Activated T-helper 1 cell treated with Interleukin-2 at 50 U/mL for 16 hours (primary cell): ENCODE measurements around the gene MSRB1.
"Not testable (repeated sequence)": the region's sequence is repeated elsewhere in the genome, so short reads cannot be mapped to it uniquely, and the experiment has no call there.

Source experiments
- DNase-seq: peaks from one replicate; pipeline ENCODE4 v3.0.0-alpha.2; 2020; ENCODE audit warnings: low read depth

MSRB1 gene

DNA sequence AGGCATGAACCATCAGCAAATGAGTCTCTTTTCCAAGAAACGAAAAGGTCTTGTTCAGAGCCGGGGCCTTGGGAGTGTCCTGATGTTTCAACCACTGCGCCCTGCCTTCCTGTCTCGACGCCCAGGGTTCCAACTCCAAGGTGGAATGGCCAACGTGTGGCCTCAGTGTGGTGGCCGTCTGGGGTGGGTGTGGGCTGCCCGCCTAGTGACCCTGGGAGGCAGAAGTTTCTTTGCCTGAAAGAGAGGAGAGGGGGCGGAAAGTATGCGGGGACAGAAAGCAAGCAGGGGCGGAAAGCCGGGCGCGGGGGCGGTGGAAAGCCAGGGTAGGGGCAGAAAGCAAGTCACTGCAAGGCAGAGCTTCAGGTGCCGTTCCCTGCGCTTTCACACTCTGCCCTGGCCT lies 4.1 kb downstream of the MSRB1 start:
- DNase-seq, result no peak

DNA sequence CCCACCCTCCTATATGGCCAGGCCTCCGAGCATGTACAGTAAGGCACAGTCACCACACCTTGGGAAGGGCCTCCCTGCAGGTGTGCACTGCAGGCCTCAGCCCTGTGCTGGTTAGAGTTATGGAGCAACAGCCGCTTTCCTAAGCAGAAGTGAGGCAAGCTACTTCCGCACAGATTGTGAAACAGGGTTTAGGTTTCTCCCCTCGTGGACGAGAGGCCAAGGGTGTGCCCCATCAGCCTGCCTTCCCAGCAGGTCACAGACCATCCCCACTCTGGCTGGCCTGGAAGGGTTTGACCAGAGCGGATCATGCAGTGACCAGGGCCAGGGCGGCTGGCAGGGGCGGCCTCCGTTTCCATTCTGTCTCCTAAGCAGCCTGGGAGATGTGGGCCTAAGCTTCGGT lies 4.7 kb downstream of the MSRB1 start:
- no peak for DNase-seq

DNA sequence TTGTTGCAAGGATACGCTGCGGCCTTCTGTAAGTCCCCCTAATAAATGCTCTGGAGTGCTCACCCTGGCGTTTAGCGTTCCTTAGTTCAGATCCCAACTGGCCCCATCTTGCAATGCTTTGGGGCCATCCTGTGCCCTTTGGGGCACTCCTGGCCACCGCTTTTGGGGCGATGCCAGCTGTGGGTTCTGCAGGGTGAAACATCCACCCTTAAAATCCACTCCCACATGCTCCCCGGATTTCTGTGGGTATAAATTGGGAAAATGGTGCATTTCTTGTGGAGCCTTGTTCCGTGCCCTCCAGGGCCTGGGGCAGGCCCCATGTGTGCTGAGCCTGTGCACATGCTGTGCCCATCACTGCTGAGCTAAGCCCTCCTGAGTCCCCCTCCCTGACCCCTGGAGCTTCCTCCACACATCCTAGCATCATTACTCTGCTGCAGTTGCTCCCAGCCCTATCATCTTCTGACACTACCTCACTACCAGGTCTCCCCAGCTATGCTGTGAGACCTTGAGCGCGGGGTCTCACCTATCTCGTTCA lies 6.0 kb downstream of the MSRB1 start:
- DNase-seq, result no peak

DNA sequence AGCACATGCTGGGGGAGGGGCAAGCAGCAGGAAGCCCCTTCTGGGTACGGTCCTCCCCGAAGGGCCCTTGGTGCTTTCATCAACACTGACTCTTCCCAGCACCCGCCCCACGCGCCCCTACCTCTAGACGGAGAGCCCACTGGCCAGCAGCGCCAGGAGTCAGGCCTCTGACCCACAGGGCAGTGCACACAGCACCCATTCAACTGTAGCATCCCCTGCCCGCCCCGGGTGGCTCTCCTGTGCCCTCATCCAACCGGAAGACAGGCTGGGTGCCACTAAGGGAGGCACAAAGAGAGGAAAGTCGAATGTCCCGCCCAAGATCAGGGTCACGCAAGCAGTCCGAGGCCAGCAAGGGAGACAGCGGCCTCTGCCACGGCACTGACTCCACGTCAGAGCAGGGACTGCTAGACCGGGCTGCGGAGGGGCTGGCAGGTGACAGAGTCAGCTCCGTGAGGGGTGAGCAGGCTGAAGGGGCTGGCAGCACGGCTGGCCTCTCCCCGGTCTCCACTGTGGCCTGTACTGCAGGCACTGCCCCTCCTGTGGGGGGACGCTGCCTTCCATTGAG lies 9.8 kb downstream of the MSRB1 start:
- DNase-seq, result no peak

DNA sequence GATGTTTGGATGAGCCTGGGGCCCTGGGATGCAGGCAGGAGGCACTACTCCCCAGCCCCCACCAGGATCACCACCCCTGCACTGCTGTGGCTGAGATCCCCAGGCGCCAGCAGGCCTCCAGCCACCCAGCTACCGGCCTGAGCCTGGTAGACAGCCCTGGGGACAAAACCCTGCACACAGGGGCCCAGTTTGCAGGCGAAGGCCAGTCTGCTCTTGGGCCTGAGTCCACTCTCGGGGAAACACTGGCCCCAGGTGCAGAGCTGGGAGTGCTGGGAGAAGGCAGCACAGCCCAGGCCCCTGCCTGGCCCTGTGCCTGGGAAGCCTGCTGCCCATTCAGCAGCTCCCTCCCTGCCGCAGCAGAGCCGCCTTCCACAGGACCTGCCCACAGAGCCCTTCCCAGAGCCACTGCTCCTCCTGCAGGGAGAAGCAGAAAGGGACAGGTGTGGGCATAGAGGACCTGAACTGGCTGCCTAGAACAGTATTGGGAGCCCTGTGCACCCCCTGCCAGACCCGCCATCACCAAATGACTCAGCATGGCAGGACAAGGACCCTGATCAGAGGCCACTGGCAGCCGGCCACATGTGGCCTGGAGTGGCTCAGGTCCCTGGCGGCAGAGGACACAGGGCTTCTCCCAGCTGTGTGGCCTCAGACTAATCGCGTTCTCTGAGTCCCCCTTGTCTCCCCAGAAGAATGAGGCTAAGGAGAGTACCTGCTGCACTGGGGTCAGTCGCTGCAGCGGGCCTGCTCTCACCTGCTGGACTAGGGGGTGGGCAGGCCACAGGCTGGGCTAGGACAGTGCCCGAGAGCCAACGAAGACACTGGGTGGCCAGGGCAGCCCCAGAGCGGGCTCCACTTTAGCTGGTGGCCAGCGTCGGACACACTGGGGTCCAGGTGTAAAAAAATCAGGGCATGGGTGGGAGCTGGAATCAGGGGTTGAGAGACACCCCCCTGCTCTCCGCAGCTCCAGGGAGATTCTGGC lies 10.7 kb downstream of the MSRB1 start:
- DNase-seq, result no peak

DNA sequence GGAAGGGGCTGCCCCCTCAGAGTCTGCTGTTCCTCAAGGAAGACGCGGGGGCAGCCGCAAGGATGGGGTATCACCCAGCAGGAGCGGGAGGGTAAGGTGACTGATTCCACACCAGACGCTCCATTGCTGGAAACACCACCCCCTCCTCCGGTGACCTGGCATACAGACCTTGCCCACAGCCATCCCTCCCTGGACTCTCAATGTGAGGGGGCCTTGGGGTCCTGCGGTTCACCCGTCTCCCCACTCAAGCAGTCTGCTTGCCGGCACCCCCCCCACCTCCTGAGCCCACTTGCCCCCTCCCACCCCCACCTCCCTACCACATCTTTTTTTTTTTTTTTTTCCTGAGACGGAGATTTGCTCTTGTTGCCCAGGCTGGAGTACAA lies 12.7 kb downstream of the MSRB1 start:
- DNase-seq, result no peak

DNA sequence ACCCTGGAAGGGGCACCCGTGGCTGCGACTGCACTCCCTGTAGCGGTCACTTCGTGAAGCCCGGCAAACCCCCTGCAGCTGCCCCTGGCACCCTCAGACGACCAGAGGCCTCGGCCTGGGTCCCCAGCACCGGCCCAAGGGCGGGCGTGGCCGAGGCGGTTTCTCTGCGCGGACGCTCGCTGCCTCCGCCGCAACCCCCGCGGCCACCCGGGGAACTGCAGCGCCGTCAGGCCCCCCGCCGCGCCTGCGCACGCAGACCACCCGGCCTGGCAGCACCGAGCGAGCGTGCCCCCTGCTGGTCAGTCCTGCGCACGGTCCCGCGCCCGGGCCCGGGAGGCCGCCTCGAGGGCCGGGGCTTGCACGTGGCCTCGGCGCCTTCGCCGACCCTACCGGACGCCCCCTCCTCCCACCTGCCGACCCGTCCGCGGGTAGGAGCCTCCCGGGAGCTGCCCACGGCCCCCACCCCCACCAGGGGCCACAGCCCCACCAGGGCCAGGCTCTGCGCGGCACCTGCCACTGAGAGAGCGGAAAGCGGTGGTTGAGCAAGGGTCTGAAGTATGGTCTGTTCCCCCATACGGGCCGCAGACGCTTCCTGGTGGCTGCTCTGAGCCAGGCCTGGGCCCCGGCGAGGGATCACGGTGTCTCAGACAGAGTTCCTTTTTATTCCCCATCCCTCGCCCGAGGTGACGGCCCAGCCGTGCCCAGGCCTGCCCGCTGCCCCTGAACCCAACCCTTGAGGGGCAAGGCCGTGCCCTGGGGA lies 13.2 kb downstream of the MSRB1 start:
- DNase-seq, result peak; percentile 92

DNA sequence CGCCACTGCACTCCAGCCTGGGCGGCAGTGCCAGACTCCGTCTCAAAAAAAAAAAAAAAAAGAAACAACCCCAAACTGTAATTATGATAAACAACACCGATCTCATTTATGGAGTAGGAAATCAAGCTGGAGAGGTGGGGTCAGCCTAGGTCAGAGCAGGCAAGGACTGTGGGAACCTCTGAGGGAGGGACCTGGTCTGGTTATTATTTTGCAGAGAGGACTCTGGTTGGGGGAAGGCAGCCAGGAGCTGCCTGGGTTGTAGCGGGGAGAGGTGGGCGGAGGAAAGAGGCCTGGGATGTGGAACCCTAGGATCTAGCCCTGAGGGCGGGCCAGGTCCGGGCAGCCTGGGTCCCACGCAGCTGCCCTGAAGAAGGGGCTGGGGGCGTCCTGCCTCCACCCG lies 13.9 kb downstream of the MSRB1 start:
- no peak for DNase-seq

DNA sequence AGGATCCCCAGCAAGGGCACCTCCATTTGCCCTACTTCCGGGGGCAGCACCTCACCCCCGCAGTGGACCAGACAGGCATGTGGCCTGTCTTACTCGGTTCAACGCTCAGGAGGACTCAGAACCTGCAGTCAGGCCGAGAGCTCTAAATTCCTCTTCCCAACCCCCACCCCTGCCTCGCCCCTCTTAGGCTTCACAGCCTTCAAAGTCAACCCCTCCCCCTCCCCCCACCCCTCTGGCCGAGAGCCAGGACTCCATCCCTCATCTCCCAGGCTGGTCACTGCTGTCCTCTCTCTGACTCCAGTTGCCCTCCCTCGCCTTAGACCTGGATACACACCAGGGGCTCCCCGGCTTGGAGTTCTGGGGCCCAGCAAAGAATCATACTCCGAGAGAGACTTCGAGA lies 16.7 kb downstream of the MSRB1 start:
- no peak for DNase-seq

DNA sequence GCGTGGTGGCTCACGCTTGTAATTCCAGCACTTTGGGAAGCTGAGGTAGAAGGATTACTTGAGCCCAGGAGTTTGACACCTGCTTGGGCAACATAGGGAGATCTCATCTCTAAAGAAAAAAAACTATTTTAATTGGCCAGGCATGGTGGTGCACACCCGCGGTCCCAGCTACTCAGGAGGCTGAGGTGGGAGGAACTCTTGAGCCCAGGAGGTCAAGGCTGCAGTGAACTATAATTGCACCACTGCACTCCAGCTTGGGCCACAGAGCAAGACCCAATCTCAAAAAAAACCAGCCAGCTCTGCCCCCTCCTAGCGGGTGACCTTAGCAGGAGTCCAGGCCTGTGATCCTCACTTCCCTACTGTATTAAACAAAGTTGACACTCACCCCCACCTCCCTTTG lies 18.9 kb downstream of the MSRB1 start:
- no peak for DNase-seq

DNA sequence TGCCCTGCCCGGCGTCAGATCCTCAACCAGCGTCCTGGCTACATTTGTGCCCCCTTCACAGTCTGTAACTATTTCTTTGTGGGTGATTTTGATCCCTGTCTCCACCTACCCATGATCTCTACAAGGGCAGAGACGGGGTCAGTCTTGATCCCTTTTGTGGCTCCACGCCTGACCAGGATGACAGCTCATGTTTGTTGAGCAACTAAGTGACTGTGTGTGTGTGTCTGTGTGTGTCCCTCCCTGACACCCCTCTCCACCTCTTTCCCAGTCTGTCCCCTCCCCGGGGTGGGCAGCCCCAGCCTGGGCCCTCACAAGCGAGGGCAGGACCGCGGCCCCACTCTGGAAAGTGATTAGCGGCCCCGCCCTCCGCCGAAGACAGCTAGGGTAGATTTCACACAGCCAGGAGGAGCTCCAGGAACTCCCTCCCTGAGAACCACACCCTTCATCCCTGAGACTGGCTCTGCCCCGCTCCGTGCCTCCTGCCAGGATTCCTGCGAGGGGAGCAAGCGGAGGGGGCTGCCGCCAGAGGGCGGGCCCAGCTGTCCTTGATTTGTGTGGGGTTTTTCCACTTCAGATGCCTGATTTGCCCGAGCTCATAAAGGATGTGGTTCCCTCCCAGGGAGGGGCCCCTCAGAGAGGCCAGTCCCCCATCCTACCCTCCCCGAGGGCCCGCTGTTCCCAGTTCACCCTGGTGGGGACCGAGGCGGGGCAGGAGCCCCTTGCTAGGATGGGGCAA lies 19.5 kb downstream of the MSRB1 start:
- no peak for DNase-seq

DNA sequence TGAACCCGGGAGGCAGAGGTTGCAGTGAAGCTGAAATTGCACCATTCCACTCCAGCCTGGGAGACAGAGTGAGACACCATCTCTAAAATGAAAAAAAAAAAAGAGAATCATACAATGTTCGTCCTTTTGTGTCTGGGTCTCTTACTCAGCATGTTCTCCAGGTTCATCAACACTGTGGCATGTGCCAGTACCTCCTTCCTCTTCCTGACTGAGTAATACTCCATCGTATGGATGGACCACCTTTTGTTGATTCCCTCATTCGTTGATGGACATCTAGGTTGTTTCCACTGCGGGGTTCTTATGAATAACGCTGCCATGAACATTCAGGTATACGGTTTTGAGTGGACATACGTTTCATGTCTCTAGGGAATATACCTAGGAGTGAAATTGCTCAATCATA lies 20.6 kb downstream of the MSRB1 start:
- DNase-seq, result no peak

DNA sequence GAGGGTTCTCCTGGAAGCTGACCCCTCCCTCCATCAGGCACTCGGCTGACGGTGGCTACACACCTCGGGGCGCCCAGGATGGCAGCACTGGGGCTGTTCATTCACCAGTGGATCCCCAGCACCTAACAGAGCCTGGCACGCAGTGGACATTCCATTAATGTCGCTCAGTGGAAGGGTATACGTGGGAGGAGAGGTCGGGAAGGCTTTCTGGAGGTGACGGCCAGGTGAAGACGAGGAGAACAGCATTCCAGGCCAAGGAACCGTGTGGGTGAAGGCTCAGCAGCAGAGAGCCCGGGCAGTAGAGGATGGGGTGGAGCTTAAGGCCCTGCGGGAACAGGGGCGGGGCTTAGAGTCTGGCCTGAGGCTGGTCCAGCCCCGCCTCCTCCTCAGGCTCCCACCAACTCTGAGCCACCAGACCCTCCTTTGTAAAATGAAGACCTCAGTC lies 22.2 kb downstream of the MSRB1 start:
- DNase-seq, result no peak

DNA sequence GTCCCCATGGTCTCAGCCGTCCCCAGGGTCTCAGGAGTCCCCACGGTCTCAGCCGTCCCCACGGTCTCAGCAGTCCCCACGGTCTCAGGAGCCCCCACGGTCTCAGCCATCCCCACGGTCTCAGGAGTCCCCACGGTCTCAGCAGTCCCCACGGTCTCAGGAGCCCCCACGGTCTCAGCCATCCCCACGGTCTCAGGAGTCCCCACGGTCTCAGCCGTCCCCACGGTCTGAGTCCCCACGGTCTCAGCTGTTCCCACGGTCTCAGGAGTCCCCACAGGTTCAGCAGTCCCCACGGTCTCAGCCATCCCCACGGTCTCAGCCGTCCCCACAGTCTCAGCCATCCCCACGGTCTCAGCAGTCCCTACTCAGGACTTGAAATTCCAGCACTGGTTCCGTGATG lies 22.9 kb downstream of the MSRB1 start:
- not testable (repeated sequence) for DNase-seq

DNA sequence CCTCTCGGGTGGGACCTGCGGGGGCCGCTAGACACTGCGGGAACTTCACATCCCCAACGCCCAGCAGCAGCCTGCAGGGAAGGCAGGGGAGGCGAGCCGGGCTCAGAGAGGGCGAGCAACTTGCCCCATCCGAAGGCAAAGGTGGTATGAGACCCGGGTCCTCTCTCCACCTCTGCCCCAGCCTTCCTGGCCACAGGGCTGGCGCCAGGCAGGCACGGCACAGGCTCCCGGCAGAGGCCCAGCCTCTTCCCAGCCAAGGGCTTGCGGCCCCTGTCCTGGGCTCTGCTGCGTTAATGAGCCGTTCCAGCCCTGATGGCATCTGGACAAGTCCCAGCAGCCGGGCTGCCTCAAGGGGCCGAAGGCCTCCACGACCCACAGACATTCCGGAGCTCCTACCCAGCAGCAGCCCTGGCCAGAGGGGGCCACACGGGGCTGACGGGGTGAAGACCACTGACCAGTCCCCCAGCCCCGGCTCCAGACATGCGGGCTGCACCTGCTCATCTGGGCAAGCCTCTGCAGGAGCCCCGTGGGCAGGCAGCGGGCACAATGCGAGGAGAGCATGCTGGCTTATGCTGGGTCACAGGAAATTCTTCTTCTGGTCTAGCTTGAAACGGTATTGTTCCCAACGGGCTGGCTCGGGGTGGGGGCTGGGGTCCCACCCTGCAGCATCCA lies 23.5 kb downstream of the MSRB1 start:
- no peak for DNase-seq

DNA sequence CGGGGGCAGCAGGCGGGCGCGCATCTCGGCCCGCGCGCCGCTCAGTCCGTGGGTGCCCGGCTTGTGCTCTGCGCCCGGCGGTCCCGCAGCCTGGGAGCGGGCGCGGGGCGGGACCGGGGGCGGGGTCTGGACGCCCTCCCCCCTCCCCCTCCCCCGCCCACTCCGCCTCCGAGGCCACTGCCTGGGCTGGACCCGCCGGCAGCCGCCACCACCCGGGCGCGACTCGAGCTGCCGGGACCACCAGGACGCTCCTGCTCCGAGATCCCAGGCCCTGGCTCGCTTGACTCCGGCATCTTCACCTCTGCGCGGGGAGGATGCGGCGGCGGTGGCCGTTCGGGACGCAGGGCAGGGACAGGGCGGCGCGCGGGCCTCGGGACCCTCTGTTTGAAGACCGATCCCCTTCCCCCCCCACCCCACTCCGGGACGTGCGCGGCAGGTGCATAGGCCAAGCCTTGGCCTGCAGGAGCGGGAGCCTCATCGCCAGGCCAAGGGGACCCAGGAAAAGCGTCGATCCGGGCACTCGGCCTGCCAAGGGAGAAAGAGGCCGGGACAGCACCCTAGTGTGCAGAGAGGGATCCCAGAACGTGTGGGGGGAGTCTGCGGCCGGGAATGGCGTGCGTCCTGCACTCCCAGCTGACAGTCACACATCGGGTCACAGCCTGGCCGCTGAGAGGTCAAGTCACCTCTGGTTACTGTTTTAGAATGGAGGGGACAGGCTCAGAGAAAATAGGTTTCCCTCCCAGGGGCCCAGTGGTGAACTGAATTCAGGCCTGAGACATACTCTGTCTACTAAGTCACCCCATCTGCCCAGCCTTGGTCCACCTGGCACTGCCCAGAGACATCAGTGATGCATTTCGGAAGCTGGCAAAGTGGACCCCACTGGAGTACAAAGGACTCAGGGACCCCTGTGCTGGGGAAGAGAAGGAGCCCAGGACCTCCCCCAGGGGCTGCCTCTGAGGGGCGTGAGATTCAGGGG lies 24.4 kb downstream of the MSRB1 start, which contains the start of gene HS3ST6:
HS3ST6 (minus strand) TSS at position 65 of the 976 bp plus-strand sequence. CDS start 92 bp downstream, outside the sequence.
- no peak for DNase-seq

DNA sequence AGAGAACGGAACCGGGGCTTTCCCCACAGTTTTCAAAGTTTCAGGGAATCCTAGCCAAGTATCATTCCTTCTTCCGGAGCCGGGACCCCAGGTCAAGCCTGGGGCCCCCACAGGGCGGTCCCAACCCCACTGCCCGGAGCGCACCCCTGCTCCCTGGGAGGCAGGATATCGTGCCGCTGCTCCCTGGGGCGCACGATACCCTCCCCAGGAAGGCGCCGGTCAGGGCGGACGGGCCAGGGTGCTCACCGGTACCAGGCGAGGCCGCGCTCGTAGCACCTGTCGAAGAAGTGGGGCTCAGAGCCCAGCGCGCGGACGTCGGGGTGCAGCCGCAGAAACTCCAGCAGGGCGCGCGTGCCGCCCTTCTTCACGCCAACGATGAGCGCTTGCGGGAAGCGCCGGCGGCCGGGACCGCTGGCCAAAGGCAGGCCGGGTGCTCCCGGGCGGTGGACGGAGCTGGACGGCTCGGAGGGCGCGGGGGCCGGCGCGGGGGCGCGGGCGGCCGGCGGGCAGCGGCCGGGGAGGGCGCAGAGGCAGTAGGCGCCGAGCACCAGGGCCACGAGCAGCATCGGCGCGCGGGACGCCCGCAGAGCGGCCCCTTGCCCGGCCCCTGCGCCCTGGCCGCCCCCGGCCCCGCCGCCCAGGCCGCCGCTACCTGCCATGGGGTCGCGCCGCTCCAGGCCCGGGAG lies 25.2 kb downstream of the MSRB1 start:
- DNase-seq, result no peak

DNA sequence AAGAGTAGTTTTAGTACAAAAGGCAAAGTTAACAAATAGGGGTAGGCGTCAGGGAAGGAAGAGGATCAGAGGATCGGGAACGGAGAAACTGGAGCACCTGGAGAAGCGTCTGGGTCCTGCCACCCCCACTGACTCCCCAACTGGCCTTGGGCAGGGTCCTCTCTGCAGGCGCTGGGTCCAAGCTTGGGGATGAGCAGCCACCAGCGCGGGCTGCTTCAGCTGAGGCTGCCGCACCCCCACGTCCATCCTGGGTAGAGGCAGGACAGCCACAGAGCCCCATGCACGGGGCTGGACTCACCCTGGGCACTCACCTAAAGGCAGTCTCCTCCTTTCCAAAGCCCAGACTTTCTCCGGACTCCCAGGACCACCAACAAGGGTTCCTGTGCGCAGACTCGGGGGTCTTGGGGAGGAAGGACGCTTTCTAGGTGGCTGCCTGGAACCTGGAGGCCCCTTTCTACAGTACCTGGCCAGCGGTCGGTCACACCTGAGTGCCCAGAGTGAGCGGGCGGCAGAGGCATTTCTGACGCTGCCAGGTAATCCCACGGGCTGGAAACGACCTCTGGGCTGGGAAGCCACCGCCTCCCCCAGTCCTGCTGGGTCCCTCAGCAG lies 25.8 kb downstream of the MSRB1 start:
- DNase-seq, result no peak

DNA sequence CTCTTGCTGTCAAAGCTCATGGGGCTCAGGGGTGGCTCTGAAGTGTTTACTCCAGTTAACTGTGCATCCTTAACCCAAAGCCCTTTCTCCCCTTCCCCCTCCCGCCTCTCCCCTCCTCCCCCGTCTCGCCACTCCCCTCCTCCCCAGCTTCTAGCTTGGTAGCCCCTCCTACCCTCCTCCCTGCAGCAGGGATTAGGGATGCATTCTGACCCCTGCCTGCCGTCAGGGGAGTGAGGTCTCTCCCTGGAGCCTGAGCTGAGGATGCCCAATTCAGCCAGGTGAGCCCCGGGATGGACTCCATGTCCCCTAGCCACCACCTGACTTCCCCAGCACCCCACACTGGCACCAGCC lies 26.4 kb downstream of the MSRB1 start:
- no peak for DNase-seq
